NB4 (cell line): ENCODE results near the gene PIP5K1B.

ENCODE experiments used
- CTCF ChIP-seq: IDR thresholded peaks from one replicate; pipeline ENCODE4 v1.5.1; 2012; ENCODE audit warnings: low read depth, low read length
- MAX ChIP-seq: IDR thresholded peaks from 2 replicates; pipeline ENCODE4 v1.6.1; 2011; ENCODE audit warnings: low read depth, low read length

- TF ChIP-seq CTCF (no peak), MAX (no peak)
Observed at GRCh38 chr9:68762570-68762969, 57.5 kb downstream of the PIP5K1B start.
